Measurements from ENCODE around the gene PRKCH. TPM values are rescaled to one million over a fixed set of nuclear protein-coding genes. Genes with fewer than 3 reads are reported as not detected.

The PRKCH gene
- total RNA-seq, 4 donors from 2014 or later: 17.9 to 105 (median 63.5) TPM

GRCh38 chr14:61364243-61364642 is 42.9 kb downstream of the PRKCH start:
- Histone ChIP-seq H3K4me3 (no peak overlapping the region), H3K27ac (no peak overlapping the region), H3K36me3 (no peaks in the 10 kb centered on the region), H3K4me1 (no peaks in the 10 kb centered on the region), H3K9me3 (no peaks in the 10 kb centered on the region), H3K27me3 (no peaks in the 10 kb centered on the region)
- no peak for TF ChIP-seq POLR2A (IDR thresholded peaks at IDR 0.05)
- TF ChIP-seq CTCF (IDR thresholded peaks at IDR 0.05): no peak
- no peak for DNase-seq
- intact Hi-C loops (cut with DNase I; ENCODE audit: low total_unique reads): no loop called here

DNA sequence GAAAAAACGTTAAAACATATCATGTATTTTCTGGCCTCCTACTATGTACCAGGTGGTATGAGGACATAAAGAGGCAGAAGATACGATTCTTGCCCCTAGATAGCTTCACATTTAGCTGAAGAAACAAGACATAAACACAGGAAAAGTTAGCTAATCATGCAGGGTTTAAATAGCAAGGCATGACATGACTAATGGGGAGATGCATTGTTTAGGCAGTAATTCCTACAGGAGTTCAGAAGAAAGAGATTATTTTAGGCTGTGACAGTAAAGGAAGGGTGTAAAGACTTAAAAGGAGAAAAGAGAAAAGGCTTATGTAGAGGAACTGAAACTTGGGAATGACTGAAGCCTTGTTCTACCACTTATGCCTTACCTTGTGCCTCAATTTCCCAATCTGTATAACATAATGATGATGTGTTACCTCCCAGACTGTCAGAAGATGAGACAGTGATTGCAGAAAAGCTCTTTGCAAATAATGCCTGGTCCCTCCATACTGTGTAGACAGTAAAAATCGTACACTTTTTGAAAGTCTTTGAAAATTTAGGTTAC is 44.4 kb downstream of the PRKCH start:
- no peak for DNase-seq
- Histone ChIP-seq H3K9me3 (no peaks in the 10 kb centered on the region), H3K4me1 (no peaks in the 10 kb centered on the region), H3K4me3 (no peak overlapping the region), H3K36me3 (no peaks in the 10 kb centered on the region), H3K27ac (peak overlapping the region in 1 of 2 donors; percentile 33), H3K27me3 (no peaks in the 10 kb centered on the region)
- TF ChIP-seq CTCF (IDR thresholded peaks at IDR 0.05): no peak
- no peak for TF ChIP-seq POLR2A (IDR thresholded peaks at IDR 0.05)
- intact Hi-C loops (cut with DNase I; ENCODE audit: low total_unique reads): no loop called here

DNA sequence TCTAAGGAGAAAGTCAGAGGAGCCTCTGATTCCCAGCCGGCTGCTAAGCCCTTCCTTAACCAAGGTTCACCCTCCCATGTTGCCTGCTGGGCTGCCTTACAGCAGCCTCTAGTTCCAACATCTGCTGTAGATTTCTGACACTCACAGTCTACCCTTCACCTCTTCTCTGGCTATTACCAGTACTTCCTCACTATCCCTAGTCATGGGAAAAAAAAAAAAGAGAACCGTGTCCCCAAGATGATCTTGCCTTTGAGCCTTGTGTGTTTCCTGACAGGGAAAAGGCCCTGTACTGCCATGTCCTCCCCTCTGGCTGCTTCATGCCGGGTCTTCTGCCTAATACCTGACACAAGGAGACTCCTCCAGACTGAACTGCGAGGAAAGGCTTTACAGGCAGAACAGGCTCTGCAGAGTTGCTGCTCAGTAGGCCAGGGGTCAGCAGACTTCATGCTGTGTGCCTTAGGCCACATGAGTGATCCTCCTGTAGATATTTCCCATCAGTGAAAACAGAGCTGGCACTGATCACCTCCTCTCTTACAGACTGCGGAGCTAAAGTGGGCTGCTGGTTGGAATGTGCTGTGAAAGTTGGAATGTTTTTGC is 46.8 kb downstream of the PRKCH start:
- no peak overlapping the region for H3K4me3 ChIP-seq
- DNase-seq: no peak
- H3K27ac ChIP-seq: no peak overlapping the region
- no peaks in the 10 kb centered on the region for H3K9me3 ChIP-seq
- intact Hi-C loops (cut with DNase I; ENCODE audit: low total_unique reads): no loop called here
- no peaks in the 10 kb centered on the region for H3K27me3 ChIP-seq
- no peak for TF ChIP-seq POLR2A (IDR thresholded peaks at IDR 0.05)
- no peak for TF ChIP-seq CTCF (IDR thresholded peaks at IDR 0.05)
- H3K4me1 ChIP-seq: no peaks in the 10 kb centered on the region
- no peaks in the 10 kb centered on the region for H3K36me3 ChIP-seq

GRCh38 chr14:61368781-61369453 is 47.5 kb downstream of the PRKCH start:
- no peaks in the 10 kb centered on the region for H3K9me3 ChIP-seq
- H3K27me3 ChIP-seq: no peaks in the 10 kb centered on the region
- intact Hi-C loops (cut with DNase I; ENCODE audit: low total_unique reads): no loop called here
- no peak for TF ChIP-seq POLR2A (IDR thresholded peaks at IDR 0.05)
- no peak for TF ChIP-seq CTCF (IDR thresholded peaks at IDR 0.05)
- no peaks in the 10 kb centered on the region for H3K36me3 ChIP-seq
- H3K4me3 ChIP-seq: no peak overlapping the region
- no peak overlapping the region for H3K27ac ChIP-seq
- no peak for DNase-seq
- H3K4me1 ChIP-seq: no peaks in the 10 kb centered on the region

DNA sequence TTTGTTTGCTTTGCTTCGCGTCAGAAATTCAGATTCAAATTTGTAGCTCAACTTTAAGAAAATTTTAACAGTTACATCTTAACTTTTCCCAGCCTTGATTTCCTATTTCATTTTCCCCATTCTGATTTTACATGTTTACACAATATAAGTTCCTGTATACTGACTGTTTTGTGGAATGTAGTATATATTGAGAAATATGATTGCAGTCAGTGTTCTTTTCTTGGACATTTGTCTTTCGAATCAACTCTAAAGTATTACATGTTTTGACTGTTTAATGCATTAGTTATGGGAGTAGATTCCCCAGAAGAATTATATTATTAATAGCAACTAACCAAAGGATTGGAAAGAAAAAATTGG is 48.1 kb downstream of the PRKCH start:
- no peak for DNase-seq
- intact Hi-C loops (cut with DNase I; ENCODE audit: low total_unique reads): no loop called here
- Histone ChIP-seq H3K36me3 (no peaks in the 10 kb centered on the region), H3K4me3 (no peak overlapping the region), H3K9me3 (no peaks in the 10 kb centered on the region), H3K4me1 (no peaks in the 10 kb centered on the region), H3K27ac (no peak overlapping the region), H3K27me3 (no peaks in the 10 kb centered on the region)
- TF ChIP-seq POLR2A (IDR thresholded peaks at IDR 0.05) (no peak), CTCF (IDR thresholded peaks at IDR 0.05) (no peak)
